Activated T-cell treated with anti-CD3 and anti-CD28 coated beads for 48 hours (primary cell): ENCODE data around the gene PSG4.
"Not testable (repeated sequence)": the region's sequence is repeated elsewhere in the genome, so short reads cannot be mapped to it uniquely, and the experiment has no call there.

Experiments
- DNase-seq: peaks from one replicate; pipeline ENCODE4 v3.0.0-alpha.2; 2020; ENCODE audit warnings: low read depth

PSG4 gene

GRCh38 chr19:43197666-43198397 is 7.6 kb downstream of the PSG4 start:
- DNase-seq: not testable (repeated sequence)

- DNase-seq: not testable (repeated sequence)
Measured at GRCh38 chr19:43194397-43194796, 11.0 kb downstream of the PSG4 start.

DNA sequence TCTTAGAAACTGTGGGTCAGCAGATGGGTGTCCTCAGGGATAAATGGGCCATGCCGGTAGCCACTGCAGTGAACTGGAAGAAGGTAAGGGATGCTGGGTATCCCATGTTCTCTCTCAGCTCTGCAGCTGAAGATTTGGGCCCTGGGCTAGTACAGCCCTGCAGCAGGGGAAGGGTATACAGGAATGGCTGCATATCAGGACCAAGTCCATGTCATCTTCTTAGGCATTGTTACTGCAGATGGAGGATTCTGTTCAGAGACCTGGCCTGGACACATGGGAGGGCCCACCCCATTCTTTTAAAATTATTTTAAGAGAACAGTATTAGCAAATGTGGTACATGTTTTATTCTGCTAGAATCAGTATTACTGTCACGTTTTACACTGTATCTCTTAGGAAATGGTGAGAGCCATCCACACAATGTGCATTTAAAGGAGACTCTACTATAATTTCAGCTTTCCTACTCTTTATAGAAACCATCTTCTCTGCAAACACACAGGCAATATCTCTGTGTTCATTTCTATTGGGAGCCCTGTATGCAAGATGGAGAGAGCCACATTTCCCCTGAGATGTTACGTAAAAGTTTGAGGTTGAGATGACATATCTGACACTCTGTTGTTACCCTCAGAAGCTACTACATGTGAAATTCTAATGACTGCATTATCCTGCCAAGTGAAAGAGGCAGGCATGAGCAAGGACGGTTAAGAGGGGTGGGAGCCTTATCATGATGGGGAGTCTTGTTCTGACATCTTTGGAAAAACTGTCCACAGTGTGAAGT is 12.9 kb downstream of the PSG4 start:
- not testable (repeated sequence) for DNase-seq

DNA sequence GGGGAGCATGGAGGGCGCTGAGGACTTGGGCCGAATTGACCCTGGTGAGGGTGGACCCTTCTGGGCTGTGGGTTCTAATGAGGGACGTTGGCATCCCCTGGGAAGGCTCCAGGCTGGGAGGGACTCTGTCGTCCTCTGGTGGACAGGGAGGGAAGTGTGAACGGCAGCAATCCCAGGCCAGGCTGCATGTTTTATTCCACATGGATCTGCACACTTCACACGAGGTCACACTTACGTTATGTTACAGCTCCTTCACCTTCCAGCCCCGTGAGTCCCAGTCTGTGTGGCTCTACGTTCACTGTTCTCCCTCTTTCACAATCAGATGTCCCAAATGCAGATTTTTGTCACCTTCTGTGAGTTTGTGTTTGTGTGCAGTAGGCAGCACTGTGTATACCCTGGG is 17.3 kb downstream of the PSG4 start:
- DNase-seq: not testable (repeated sequence)

DNA sequence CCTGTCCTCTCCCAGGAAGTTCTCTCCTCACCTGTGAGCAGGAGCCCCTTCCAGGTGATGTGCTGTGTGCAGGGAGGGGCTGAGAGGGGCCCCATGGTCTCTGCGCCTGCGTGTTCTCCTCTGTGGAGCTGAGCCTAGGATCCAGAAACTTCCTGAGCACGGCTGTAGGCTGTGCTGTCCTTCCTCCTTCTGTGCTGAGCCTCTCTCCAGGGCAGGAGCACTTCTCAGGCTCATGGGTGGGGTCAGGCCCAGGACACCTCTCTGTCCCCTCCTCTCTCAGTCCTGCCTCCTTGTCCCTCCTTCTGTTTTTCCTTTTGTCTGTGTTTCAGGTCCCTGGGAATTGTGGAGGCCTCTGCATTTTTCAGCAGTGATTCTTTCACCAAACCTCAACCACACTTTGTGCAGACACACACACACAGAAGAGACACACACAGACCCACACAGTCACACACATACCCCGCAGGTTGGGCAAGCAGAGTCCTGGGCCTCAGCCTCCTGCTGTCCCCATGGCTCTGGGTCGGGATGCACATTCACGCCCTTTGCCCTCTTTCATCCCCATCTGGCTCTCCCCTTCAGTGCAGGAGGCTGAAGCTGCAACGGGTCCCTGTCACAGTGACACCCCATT is 19.0 kb downstream of the PSG4 start, which contains the start of gene PSG5:
Gene PSG5 (minus strand): TSS at position 226 of the 625 bp plus-strand sequence. CDS start 131 bp downstream, at position 95.
- DNase-seq: not testable (repeated sequence)

DNA sequence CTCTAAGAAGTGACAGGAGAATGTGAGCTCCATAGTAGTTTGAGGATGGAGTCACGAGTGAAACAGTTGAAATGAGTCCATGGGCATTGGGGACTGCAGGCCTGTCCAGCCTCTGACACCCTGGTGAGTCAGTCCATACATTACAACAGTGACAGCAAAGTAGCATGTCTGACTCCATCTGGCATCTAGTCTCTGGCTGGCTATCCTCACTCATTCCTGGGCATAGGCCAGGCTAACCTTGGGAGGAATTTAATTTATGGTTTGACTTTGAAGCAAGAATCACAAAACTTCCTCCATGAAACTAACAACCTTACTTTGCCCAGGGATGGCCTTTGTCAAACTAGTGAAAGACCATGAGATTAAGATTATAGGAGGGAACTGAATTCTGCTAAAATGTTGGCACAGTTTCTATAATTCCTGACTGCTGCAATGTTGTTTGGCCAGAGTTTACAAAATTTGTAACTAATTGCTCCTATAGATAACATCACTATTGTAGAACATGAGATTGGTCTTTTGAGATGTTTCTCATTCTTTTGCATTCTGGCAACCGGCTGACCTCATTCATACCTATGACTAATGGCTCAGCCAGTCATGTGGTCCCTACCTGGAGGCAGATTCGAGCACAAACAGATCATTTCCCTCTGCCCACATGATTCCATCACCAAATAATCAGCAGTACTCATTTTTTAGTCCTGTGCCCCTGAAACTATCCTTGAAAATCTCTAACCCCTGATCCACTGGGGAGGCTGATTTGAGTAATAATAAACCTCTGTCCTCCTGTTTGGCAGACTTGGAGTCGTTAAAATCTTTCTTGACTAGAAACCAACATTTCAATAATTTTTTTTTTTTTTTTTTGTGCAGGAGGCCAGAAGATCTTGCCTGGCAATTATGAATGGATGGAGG is 23.3 kb downstream of the PSG4 start:
- DNase-seq: not testable (repeated sequence)

DNA sequence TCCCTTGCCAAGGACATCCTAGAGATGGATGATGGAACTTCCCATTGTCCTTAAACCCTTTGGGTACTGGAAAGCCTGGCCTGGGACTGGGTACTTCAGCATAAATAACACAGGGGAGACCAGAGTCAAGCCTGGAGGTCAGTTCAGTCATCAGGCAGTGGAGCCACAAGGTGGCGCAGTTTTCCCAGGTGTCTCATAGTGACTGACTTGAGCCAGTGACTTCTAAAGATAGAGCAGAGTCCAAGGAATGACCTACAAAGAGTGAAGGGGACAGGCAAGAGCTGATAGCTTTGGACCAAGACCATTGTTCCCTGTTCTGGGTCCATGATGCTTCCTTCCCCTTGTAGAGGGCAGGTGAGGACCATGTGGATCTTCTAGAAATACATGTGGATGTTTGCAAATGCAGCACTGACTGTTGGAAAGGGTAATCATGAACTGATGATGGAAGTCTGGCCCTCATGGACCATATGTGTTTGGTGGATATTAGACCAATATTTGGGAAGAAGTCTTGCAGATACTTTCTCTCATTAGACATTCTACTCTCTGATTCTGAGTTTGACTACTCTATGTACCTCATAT is 25.8 kb downstream of the PSG4 start:
- not testable (repeated sequence) for DNase-seq

- not testable (repeated sequence) for DNase-seq
Measured at GRCh38 chr19:43178577-43178976, 26.9 kb downstream of the PSG4 start.

DNA sequence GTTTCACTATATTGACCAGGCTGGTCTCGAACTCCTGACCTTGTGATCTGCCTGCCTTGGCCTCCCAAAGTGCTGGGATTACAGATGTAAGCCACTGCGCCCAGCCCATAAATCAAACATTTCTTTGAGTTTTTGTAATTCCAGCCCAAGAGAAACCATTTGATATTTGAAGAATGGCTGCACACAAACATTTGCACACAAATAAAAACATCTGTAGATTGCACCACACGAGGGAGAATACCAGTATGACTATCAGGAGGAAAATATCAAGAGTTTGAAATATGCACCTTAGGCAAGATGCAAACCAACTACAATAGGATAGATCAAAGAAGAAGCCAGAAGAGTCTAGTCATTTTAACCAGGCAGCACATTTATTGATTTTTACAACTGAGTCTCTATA is 39.5 kb downstream of the PSG4 start:
- not testable (repeated sequence) for DNase-seq

GRCh38 chr19:43163135-43163534 is 42.3 kb downstream of the PSG4 start:
- DNase-seq: not testable (repeated sequence)

GRCh38 chr19:43162261-43162660 is 43.2 kb downstream of the PSG4 start:
- not testable (repeated sequence) for DNase-seq

- no peak for DNase-seq
Measured at GRCh38 chr19:43152214-43152613, 53.2 kb downstream of the PSG4 start.

- DNase-seq: not testable (repeated sequence)
Measured at GRCh38 chr19:43149788-43150187, 55.6 kb downstream of the PSG4 start.

GRCh38 chr19:43148233-43148632 is 57.2 kb downstream of the PSG4 start:
- DNase-seq: no peak
